ENCODE data around the gene BRD1.

BRD1 gene

GRCh38 chr22:49727191-49727880 lies 100.3 kb downstream of the BRD1 start:
- DNase-seq (ENCODE audit: low spot score): no peak

- DNase-seq (ENCODE audit: low spot score): no peak
Measured at GRCh38 chr22:49726701-49727101, 101.0 kb downstream of the BRD1 start.

- DNase-seq (ENCODE audit: low spot score): no peak
Measured at GRCh38 chr22:49726022-49726681, 101.5 kb downstream of the BRD1 start.

GRCh38 chr22:49725516-49725915 lies 102.2 kb downstream of the BRD1 start:
- DNase-seq (ENCODE audit: low spot score): no peak

- DNase-seq (ENCODE audit: low spot score): peak; percentile 91
Measured at GRCh38 chr22:49724893-49725489, 102.7 kb downstream of the BRD1 start.

- DNase-seq (ENCODE audit: low spot score): no peak
Measured at GRCh38 chr22:49724030-49724892, 103.4 kb downstream of the BRD1 start.

GRCh38 chr22:49723478-49724029 lies 104.1 kb downstream of the BRD1 start:
- DNase-seq (ENCODE audit: low spot score): no peak
